ENCODE results near the gene CAMTA1.

DNA sequence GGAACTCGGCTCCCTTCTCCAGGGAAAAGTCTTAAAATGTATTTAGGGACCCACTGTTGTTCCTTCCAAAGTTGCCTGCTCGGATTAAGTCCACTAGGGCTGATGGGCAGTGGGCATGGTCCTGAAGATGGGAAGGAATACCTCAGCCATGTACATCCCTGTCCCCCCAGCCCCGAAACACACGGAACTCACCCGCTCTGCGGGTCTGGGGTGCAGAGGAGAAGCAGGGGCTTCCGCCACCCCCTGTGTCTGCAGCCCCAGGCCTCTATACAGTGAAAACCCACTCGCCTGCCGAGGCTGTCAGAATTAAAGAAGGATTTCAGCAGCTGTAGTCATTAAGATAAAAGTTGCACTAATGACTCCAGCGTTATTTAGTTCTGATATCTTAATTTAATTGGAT, 773.2 kb downstream of the CAMTA1 start:
- TF ChIP-seq GLIS3 (CRISPR knock-in tag; IDR thresholded peaks at IDR 0.05) = no peak
- TF ChIP-seq TCF4 (CRISPR knock-in tag; IDR thresholded peaks at IDR 0.05; ENCODE audit: borderline replicate concordance) = no peak
- no peak for TF ChIP-seq ISL1 (CRISPR knock-in tag; IDR thresholded peaks at IDR 0.05)
- no peak for TF ChIP-seq ZNF565 (CRISPR knock-in tag; conservative IDR thresholded peaks at IDR 0.05; ENCODE audit: low read depth)
- TF ChIP-seq ZNF8 (CRISPR knock-in tag; IDR thresholded peaks at IDR 0.05) = no peak
- TF ChIP-seq, protein P1, sequence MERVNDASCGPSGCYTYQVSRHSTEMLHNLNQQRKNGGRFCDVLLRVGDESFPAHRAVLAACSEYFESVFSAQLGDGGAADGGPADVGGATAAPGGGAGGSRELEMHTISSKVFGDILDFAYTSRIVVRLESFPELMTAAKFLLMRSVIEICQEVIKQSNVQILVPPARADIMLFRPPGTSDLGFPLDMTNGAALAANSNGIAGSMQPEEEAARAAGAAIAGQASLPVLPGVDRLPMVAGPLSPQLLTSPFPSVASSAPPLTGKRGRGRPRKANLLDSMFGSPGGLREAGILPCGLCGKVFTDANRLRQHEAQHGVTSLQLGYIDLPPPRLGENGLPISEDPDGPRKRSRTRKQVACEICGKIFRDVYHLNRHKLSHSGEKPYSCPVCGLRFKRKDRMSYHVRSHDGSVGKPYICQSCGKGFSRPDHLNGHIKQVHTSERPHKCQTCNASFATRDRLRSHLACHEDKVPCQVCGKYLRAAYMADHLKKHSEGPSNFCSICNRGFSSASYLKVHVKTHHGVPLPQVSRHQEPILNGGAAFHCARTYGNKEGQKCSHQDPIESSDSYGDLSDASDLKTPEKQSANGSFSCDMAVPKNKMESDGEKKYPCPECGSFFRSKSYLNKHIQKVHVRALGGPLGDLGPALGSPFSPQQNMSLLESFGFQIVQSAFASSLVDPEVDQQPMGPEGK (CRISPR knock-in tag; IDR thresholded peaks at IDR 0.05; ENCODE audit: borderline replicate concordance) = no peak
